SK-N-SH (cell line): Measurements from ENCODE around the gene AP1S1. TPM values are rescaled to one million over a fixed set of nuclear protein-coding genes. Genes with fewer than 3 reads are reported as not detected.

ENCODE experiments used
- CTCF ChIA-PET: fragments of 300-600, 350-600 bp; formaldehyde crosslinking; extraction: SDS; loops from one replicate; lab custom pipeline; 2021; lab: Yijun Ruan, JAX
- POLR2A ChIA-PET: fragments of 350-600 bp; sonication (Branson Sonifier 250); formaldehyde crosslinking; extraction: SDS; loops from one replicate; lab custom pipeline; 2020; ENCODE audit warnings: antibody characterized with exemption, inconsistent platforms; lab: Yijun Ruan, JAX
- DNase-seq: peaks from one replicate; pipeline ENCODE4 v3.0.0; 2012
- H2AFZ ChIP-seq: fragments of 200-600 bp; sonication (generic); 2 replicates; pipeline ENCODE4 v1.8.1; 2016; ENCODE audit warnings: antibody characterized with exemption, mild to moderate bottlenecking, low read depth
- H3F3A ChIP-seq: fragments of 200-600 bp; sonication (generic); replicated peaks from 2 replicates; pipeline ENCODE3; 2016; ENCODE audit warnings: antibody characterized with exemption, mild to moderate bottlenecking; ENCODE audit not compliant: insufficient read depth
- H3K27ac ChIP-seq, 2 experiments: fragments of 200-500 bp in 1 of 2; fragments of 200-600 bp in 1 of 2; sonication (Bioruptor generic) in 1 of 2; sonication (generic), shearing (Covaris generic) in 1 of 2; 2 replicates each; pipeline versions ENCODE4 v1.5.1 to v1.6.1; 2014 to 2016; ENCODE audit warnings: low read depth in 2 of 2, inconsistent platforms in 1 of 2, low read length in 1 of 2, mild to moderate bottlenecking in 1 of 2, mixed read lengths in 1 of 2
- H3K27me3 ChIP-seq: fragments of 200-600 bp; sonication (generic), shearing (Covaris generic); 2 replicates; pipeline ENCODE4 v1.6.1; 2016; ENCODE audit warnings: mixed run types; ENCODE audit not compliant: insufficient read depth
- H3K36me3 ChIP-seq, 2 experiments: fragments of 200-500 bp in 1 of 2; fragments of 200-600 bp in 1 of 2; sonication (Bioruptor generic) in 1 of 2; sonication (generic) in 1 of 2; replicated peaks in 1 of 2; 2 replicates each; pipeline versions ENCODE3 to v1.5.1; 2014 to 2016; ENCODE audit warnings: low read length in 1 of 2, mild to moderate bottlenecking in 1 of 2; ENCODE audit not compliant: insufficient read depth in 2 of 2, control insufficient read depth in 1 of 2
- H3K4me1 ChIP-seq, 2 experiments: fragments of 200-500 bp in 1 of 2; fragments of 200-600 bp in 1 of 2; sonication (Bioruptor generic) in 1 of 2; sonication (generic), shearing (Covaris generic) in 1 of 2; 2 replicates each; pipeline versions ENCODE4 v1.5.1 to v1.6.1; 2014 to 2016; ENCODE audit warnings: low read depth in 1 of 2, low read length in 1 of 2, mixed run types in 1 of 2; ENCODE audit not compliant: insufficient read depth in 2 of 2, control insufficient read depth in 1 of 2
- H3K4me2 ChIP-seq: fragments of 200-600 bp; sonication (generic), shearing (Covaris generic); 2 replicates; pipeline ENCODE4 v1.6.1; 2017; ENCODE audit warnings: mixed run types
- H3K4me3 ChIP-seq, 2 experiments: fragments of 200-500 bp in 1 of 2; fragments of 200-600 bp in 1 of 2; sonication (Bioruptor generic) in 1 of 2; sonication (generic), shearing (Covaris generic) in 1 of 2; 2 replicates each; pipeline versions ENCODE4 v1.5.1 to v1.8.1; 2014 to 2016; ENCODE audit warnings: low read depth in 2 of 2, inconsistent platforms in 1 of 2, low read length in 1 of 2, mild to moderate bottlenecking in 1 of 2, mixed read lengths in 1 of 2, moderate library complexity in 1 of 2
- H3K79me2 ChIP-seq: fragments of 200-600 bp; sonication (generic); 2 replicates; pipeline ENCODE4 v1.8.1; 2017; ENCODE audit warnings: mild to moderate bottlenecking; ENCODE audit not compliant: insufficient read depth
- H3K9ac ChIP-seq: fragments of 200-600 bp; sonication (generic); 2 replicates; pipeline ENCODE4 v1.6.1; 2017; ENCODE audit warnings: mixed run types
- H3K9me2 ChIP-seq: fragments of 200-600 bp; sonication (generic); 2 replicates; pipeline ENCODE4 v1.6.1; 2017; ENCODE audit warnings: mixed run types
- H3K9me3 ChIP-seq: fragments of 200-600 bp; sonication (generic); 2 replicates; pipeline ENCODE4 v1.6.1; 2017; ENCODE audit warnings: mixed run types, mild to moderate bottlenecking, moderate library complexity
- H4K20me1 ChIP-seq: fragments of 200-600 bp; sonication (generic); 2 replicates; pipeline ENCODE4 v1.6.1; 2017; ENCODE audit warnings: mild to moderate bottlenecking, mixed run types; ENCODE audit not compliant: insufficient read depth
- CHD2 ChIP-seq: fragments of 150-350 bp; IDR thresholded peaks from 2 replicates; pipeline ENCODE4 v1.6.1; 2018; ENCODE audit warnings: low read length; ENCODE audit not compliant: partially characterized antibody
- CTCF ChIP-seq: fragments of 200-600 bp; sonication (generic); IDR thresholded peaks from 2 replicates; pipeline ENCODE4 v1.6.1; 2017; ENCODE audit warnings: antibody characterized with exemption, mild to moderate bottlenecking, moderate library complexity
- ELF1 ChIP-seq: IDR thresholded peaks from 2 replicates; pipeline ENCODE4 v1.4.0; 2012
- FOSL2 ChIP-seq: IDR thresholded peaks from 2 replicates; pipeline ENCODE4 v1.4.0; 2012; ENCODE audit warnings: low read depth, mild to moderate bottlenecking, moderate library complexity, borderline replicate concordance
- JUND ChIP-seq: IDR thresholded peaks from 2 replicates; pipeline ENCODE4 v1.4.0; 2012
- MAX ChIP-seq: IDR thresholded peaks from 2 replicates; pipeline ENCODE4 v1.4.0; 2012; ENCODE audit warnings: low read depth
- NRF1 ChIP-seq: IDR thresholded peaks from 2 replicates; pipeline ENCODE4 v1.6.1; 2012; ENCODE audit warnings: low read depth, mild to moderate bottlenecking, low read length
- RFX5 ChIP-seq: IDR thresholded peaks from 2 replicates; pipeline ENCODE4 v1.6.1; 2012; ENCODE audit warnings: mild to moderate bottlenecking, improper control_type of control experiment, low read length
- TEAD4 ChIP-seq: IDR thresholded peaks from 2 replicates; pipeline ENCODE4 v1.4.0; 2012; ENCODE audit warnings: mild to moderate bottlenecking, borderline replicate concordance; ENCODE audit not compliant: insufficient read depth
- USF2 ChIP-seq: fragments of 150-350 bp; IDR thresholded peaks from 2 replicates; pipeline ENCODE4 v1.6.1; 2017; ENCODE audit warnings: antibody characterized with exemption, low read length, low read depth, borderline replicate concordance
- ZBTB33 ChIP-seq: IDR thresholded peaks from 2 replicates; pipeline ENCODE4 v1.4.0; 2012; ENCODE audit warnings: low read depth, borderline replicate concordance
- WGBS: methylation state at CpG from one replicate; pipeline ENCODE4 v1.1.6; 2017; ENCODE audit warnings: low lambda C conversion rate; 5-methylcytosine and 5-hydroxymethylcytosine counted together
- polyA plus RNA-seq, 3 experiments: library from polyadenylated mRNA; depleted of rRNA; stranded (reverse); fragments of >200 nt; gene quantifications; 2 replicates each; pipeline ENCODE4 v1.2.3, GENCODE V29; 2012
- TF ChIP-seq, protein P1 (sequence below): IDR thresholded peaks from 2 replicates; pipeline ENCODE4 v1.4.0; 2012; ENCODE audit warnings: low read depth, borderline replicate concordance

AP1S1 gene
- polyA plus RNA-seq, 1 of the 3 experiments (the other 2 are of a cell fraction): 616 TPM

DNA sequence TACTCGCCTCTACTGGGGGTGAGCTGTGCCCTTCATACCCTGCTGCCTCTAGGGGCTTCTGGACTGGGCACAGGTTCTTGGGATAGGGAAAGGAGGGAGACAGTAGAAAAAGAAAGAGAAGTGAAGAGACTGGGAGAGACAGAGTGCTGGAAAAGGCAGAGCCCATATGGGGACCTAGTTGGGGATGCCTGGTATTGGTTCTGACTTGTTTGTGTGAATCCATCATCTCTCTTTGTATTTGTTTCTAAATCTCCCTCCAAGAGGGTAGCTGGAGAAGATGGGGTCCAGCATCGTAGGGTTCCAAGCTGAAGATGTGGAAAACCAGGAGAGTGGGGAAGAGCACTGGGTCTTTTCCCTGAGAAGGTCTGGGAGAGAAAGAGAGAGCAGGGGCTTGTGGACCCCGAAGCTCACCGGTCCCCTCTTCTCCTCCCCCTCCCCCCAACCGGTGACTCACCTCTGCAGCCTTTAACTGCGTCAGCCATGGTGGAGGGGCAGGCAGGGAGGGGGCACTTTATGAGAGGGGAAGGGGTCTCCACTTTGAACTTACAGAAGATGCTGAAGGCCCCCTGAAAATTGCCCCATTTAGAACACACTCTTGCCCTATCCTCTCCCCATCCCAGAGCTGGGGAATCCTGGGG lies 14.3 kb downstream of the AP1S1 start:
- TF ChIP-seq CHD2 (no peak), ELF1 (no peak), NRF1 (no peak), TEAD4 (no peak), ZBTB33 (no peak), CTCF (peak; percentile 11), RFX5 (no peak), USF2 (no peak), MAX (no peak), FOSL2 (peak; percentile 79), JUND (peak; percentile 33; the same call in 1 of the 2 replicates)
- TF ChIP-seq, protein P1, sequence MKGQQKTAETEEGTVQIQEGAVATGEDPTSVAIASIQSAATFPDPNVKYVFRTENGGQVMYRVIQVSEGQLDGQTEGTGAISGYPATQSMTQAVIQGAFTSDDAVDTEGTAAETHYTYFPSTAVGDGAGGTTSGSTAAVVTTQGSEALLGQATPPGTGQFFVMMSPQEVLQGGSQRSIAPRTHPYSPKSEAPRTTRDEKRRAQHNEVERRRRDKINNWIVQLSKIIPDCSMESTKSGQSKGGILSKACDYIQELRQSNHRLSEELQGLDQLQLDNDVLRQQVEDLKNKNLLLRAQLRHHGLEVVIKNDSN: no peak
- CTCF ChIA-PET: interaction anchor here (0.7 to 2.9 kb wide), 13 partner anchors 9 to 114 kb away, joined by 3 to 26 read pairs (median 4); partner anchors contain the start of gene AP1S1
- H3F3A ChIP-seq: peaks cover 37% of the 10 kb centered on the region
- H3K27ac ChIP-seq: peak overlapping the region in 1 of 2 experiments; percentile 67; a peak in 2 of 4 replicates
- no peaks in the 10 kb centered on the region; the same call in 1 of the 2 replicates for H3K27me3 ChIP-seq
- peaks cover 36 to 61% of the 10 kb centered on the region in 2 experiments for H3K4me1 ChIP-seq
- 7% methylated on average over 6 of the region's 6 CpGs for WGBS
- H3K79me2 ChIP-seq: no peaks in the 10 kb centered on the region
- DNase-seq: no peak
- H3K9me3 ChIP-seq: no peaks in the 10 kb centered on the region
- no peak overlapping the region for H3K9ac ChIP-seq
- POLR2A ChIA-PET: interaction anchor here (0.5 to 1.4 kb wide), 5 partner anchors 10 to 73 kb away, joined by 3 to 7 read pairs (median 3); partner anchors contain the start of gene NAT16
- peak overlapping the region; percentile 98 for H3K4me2 ChIP-seq
- no peak overlapping the region for H2AFZ ChIP-seq
- peaks cover 17% of the 10 kb centered on the region for H4K20me1 ChIP-seq
- H3K4me3 ChIP-seq: peak overlapping the region in 1 of 2 experiments; percentile 43; a peak in 2 of 4 replicates
- H3K36me3 ChIP-seq: no peaks in the 10 kb centered on the region
- H3K9me2 ChIP-seq: no peaks in the 10 kb centered on the region
